ENCODE data around the gene LYPD1.

DNA sequence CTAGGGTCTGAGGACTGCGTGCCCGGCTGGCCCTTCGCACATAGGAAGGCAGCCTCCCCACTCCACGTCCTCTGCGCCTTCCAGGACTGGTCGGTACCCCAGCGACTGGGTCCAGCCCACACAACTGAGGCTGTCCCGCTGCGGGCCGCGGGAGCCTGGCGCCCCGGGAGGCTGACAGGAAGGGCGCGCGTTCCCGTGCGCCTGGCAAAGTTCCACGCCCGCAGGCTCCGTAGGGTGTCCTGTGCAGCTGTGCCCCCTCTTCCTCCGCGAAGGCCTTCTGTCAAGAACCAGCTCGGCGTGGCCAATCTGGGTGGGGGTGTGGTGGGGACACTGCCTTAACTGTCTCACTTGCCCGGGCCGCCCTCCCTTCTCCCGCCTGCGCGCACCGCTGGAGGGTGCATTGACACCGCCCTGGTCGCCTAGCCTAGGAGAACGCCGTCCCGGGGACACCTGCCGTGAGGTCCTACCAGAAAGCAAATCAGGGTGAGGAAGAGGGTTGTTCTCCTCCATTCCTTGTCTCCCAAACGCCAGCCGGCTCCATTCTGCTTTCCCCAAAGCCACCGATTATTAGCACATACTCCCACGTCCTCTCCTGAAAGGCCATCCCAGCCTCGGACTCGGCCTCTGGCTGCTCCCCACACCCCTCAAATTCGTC is 618 bp upstream of the LYPD1 start:
- TF ChIP-seq, protein P1, sequence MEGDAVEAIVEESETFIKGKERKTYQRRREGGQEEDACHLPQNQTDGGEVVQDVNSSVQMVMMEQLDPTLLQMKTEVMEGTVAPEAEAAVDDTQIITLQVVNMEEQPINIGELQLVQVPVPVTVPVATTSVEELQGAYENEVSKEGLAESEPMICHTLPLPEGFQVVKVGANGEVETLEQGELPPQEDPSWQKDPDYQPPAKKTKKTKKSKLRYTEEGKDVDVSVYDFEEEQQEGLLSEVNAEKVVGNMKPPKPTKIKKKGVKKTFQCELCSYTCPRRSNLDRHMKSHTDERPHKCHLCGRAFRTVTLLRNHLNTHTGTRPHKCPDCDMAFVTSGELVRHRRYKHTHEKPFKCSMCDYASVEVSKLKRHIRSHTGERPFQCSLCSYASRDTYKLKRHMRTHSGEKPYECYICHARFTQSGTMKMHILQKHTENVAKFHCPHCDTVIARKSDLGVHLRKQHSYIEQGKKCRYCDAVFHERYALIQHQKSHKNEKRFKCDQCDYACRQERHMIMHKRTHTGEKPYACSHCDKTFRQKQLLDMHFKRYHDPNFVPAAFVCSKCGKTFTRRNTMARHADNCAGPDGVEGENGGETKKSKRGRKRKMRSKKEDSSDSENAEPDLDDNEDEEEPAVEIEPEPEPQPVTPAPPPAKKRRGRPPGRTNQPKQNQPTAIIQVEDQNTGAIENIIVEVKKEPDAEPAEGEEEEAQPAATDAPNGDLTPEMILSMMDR (IDR thresholded peaks at IDR 0.05), result no peak
- TF ChIP-seq POLR2A (IDR thresholded peaks at IDR 0.05), result no peak
